ENCODE data around the gene HINT2.

HINT2 gene

GRCh38 chr9:35859310-35859989 is 44.6 kb upstream of the HINT2 start:
- TF ChIP-seq, protein P1, sequence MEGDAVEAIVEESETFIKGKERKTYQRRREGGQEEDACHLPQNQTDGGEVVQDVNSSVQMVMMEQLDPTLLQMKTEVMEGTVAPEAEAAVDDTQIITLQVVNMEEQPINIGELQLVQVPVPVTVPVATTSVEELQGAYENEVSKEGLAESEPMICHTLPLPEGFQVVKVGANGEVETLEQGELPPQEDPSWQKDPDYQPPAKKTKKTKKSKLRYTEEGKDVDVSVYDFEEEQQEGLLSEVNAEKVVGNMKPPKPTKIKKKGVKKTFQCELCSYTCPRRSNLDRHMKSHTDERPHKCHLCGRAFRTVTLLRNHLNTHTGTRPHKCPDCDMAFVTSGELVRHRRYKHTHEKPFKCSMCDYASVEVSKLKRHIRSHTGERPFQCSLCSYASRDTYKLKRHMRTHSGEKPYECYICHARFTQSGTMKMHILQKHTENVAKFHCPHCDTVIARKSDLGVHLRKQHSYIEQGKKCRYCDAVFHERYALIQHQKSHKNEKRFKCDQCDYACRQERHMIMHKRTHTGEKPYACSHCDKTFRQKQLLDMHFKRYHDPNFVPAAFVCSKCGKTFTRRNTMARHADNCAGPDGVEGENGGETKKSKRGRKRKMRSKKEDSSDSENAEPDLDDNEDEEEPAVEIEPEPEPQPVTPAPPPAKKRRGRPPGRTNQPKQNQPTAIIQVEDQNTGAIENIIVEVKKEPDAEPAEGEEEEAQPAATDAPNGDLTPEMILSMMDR (IDR thresholded peaks at IDR 0.05) = no peak
- no peaks in the 10 kb centered on the region for H3K36me3 ChIP-seq
- H3K27me3 ChIP-seq = peaks cover 100% of the 10 kb centered on the region

GRCh38 chr9:35858458-35858857 is 43.6 kb upstream of the HINT2 start:
- no peaks in the 10 kb centered on the region for H3K4me1 ChIP-seq (ENCODE audit: control insufficient read depth in 1 of 2, insufficient read depth in 1 of 2, low read depth in 1 of 2, low read length in 1 of 2)
- TF ChIP-seq, protein P1 (IDR thresholded peaks at IDR 0.05) = no peak
- H3K4me3 ChIP-seq (ENCODE audit: low read depth in 1 of 2, low read length in 1 of 2) = no peak overlapping the region
- no peak overlapping the region for H3K27ac ChIP-seq
- H3K36me3 ChIP-seq = no peaks in the 10 kb centered on the region
- peaks cover 100% of the 10 kb centered on the region for H3K27me3 ChIP-seq
- H3K9me3 ChIP-seq = no peaks in the 10 kb centered on the region

More at GRCh38 chr9:35859310-35859989, 44.6 kb upstream of the HINT2 start:
- Histone ChIP-seq H3K9me3 (no peaks in the 10 kb centered on the region), H3K4me1 (ENCODE audit: control insufficient read depth in 1 of 2, insufficient read depth in 1 of 2, low read depth in 1 of 2, low read length in 1 of 2) (no peaks in the 10 kb centered on the region), H3K4me3 (ENCODE audit: low read depth in 1 of 2, low read length in 1 of 2) (no peak overlapping the region), H3K27ac (no peak overlapping the region)

DNA sequence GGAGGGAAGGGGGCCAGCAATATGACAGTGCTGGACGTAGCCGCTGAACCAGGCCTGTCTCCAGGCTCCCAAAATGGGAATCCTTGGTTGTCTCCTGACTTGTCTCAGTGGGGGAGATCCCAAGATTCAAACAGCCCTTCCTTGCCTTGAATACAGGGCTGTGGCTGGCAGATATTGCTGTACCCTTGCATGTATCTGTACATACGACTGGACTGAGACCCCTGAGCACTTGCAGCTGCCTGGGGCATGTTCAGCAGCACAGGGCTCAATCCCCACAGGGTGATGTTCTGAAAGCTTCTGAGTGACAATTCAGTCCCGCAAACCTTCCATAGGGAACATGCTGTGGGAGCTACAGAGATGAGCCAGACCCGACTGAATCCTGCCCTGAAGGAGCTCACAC is 42.0 kb upstream of the HINT2 start:
- TF ChIP-seq, protein P1 (IDR thresholded peaks at IDR 0.05) = no peak
- no peak overlapping the region for H3K4me3 ChIP-seq (ENCODE audit: low read depth in 1 of 2, low read length in 1 of 2)
- H3K4me1 ChIP-seq (ENCODE audit: control insufficient read depth in 1 of 2, insufficient read depth in 1 of 2, low read depth in 1 of 2, low read length in 1 of 2) = no peaks in the 10 kb centered on the region

GRCh38 chr9:35856206-35856605 is 41.4 kb upstream of the HINT2 start:
- TF ChIP-seq, protein P1 (IDR thresholded peaks at IDR 0.05) = no peak
- Histone ChIP-seq H3K4me3 (ENCODE audit: low read depth in 1 of 2, low read length in 1 of 2) (no peak overlapping the region), H3K4me1 (ENCODE audit: control insufficient read depth in 1 of 2, insufficient read depth in 1 of 2, low read depth in 1 of 2, low read length in 1 of 2) (no peaks in the 10 kb centered on the region), H3K9me3 (no peaks in the 10 kb centered on the region), H3K36me3 (no peaks in the 10 kb centered on the region), H3K27me3 (peaks cover 100% of the 10 kb centered on the region), H3K27ac (no peak overlapping the region)

More for the DNA sequence above, 42.0 kb upstream of the HINT2 start:
- no peaks in the 10 kb centered on the region for H3K9me3 ChIP-seq
- no peak overlapping the region for H3K27ac ChIP-seq
- H3K27me3 ChIP-seq = peaks cover 100% of the 10 kb centered on the region
- no peaks in the 10 kb centered on the region for H3K36me3 ChIP-seq

GRCh38 chr9:35854091-35854762 is 39.4 kb upstream of the HINT2 start:
- no peaks in the 10 kb centered on the region for H3K4me1 ChIP-seq (ENCODE audit: control insufficient read depth in 1 of 2, insufficient read depth in 1 of 2, low read depth in 1 of 2, low read length in 1 of 2)

More at GRCh38 chr9:35854091-35854762, 39.4 kb upstream of the HINT2 start:
- TF ChIP-seq, protein P1 (IDR thresholded peaks at IDR 0.05) = no peak
- H3K9me3 ChIP-seq = no peaks in the 10 kb centered on the region
- H3K27me3 ChIP-seq = peaks cover 100% of the 10 kb centered on the region
- H3K4me3 ChIP-seq (ENCODE audit: low read depth in 1 of 2, low read length in 1 of 2) = no peak overlapping the region
- no peak overlapping the region for H3K27ac ChIP-seq
- no peaks in the 10 kb centered on the region for H3K36me3 ChIP-seq
